Keratinocyte (primary cell): ENCODE data around the gene RNF115. TPM values are rescaled to one million over a fixed set of nuclear protein-coding genes. Genes with fewer than 3 reads are reported as not detected.
"Not testable (repeated sequence)": the region's sequence is repeated elsewhere in the genome, so short reads cannot be mapped to it uniquely, and the experiment has no call there.

ENCODE experiments used
- DNase-seq: peaks from one replicate; pipeline ENCODE4 v3.0.0-alpha.2; 2011; ENCODE audit warnings: low read depth, missing footprints, low spot score
- FAIRE-seq: peaks from 2 replicates; lab custom pipeline; 2011; peaks lifted over from hg19 to GRCh38; lab: Jason Lieb, UNC
- H2AFZ ChIP-seq: 2 replicates; pipeline ENCODE4 v1.6.0; 2012; ENCODE audit warnings: low read length, control low read depth, inconsistent platforms; ENCODE audit not compliant: control insufficient read depth
- H3K27ac ChIP-seq: 2 replicates; pipeline ENCODE4 v1.5.1; 2011; ENCODE audit warnings: low read length; ENCODE audit not compliant: control insufficient read depth, insufficient read depth
- H3K27me3 ChIP-seq: 3 replicates; pipeline ENCODE4 v1.6.0; 2011; ENCODE audit warnings: low read length; ENCODE audit not compliant: control insufficient read depth, insufficient read depth; ENCODE audit errors: extremely low read depth
- H3K36me3 ChIP-seq, 2 experiments: 2 replicates in 1 of 2; 3 replicates in 1 of 2; pipeline ENCODE4 v1.5.1; 2011; ENCODE audit warnings: low read length in 2 of 2, mild to moderate bottlenecking in 1 of 2; ENCODE audit not compliant: control insufficient read depth in 2 of 2, insufficient read depth in 2 of 2; ENCODE audit errors: extremely low read depth in 1 of 2
- H3K4me1 ChIP-seq: 3 replicates; pipeline ENCODE4 v1.5.1; 2011; ENCODE audit warnings: low read length; ENCODE audit not compliant: control insufficient read depth, insufficient read depth; ENCODE audit errors: extremely low read depth
- H3K4me2 ChIP-seq: 3 replicates; pipeline ENCODE4 v1.6.0; 2011; ENCODE audit warnings: low read depth, low read length; ENCODE audit not compliant: control insufficient read depth, insufficient read depth; ENCODE audit errors: extremely low read depth
- H3K4me3 ChIP-seq, 3 experiments: fragments of 200-600 bp in 1 of 3; sonication (generic) in 1 of 3; 2 replicates in 2 of 3; 3 replicates in 1 of 3; pipeline ENCODE4 v1.5.1; 2011 to 2016; ENCODE audit warnings: low read length in 3 of 3, mild to moderate bottlenecking in 3 of 3, control low read depth in 2 of 3, inconsistent platforms in 1 of 3, low read depth in 1 of 3, mixed read lengths in 1 of 3, mixed run types in 1 of 3, moderate library complexity in 1 of 3; ENCODE audit not compliant: control insufficient read depth in 2 of 3, insufficient read depth in 2 of 3; ENCODE audit errors: extremely low read depth in 1 of 3
- H3K79me2 ChIP-seq: 2 replicates; pipeline ENCODE4 v1.6.0; 2012; ENCODE audit warnings: low read length; ENCODE audit not compliant: control insufficient read depth, insufficient read depth
- H3K9ac ChIP-seq: 3 replicates; pipeline ENCODE4 v1.6.0; 2011; ENCODE audit warnings: low read length; ENCODE audit not compliant: control insufficient read depth, insufficient read depth; ENCODE audit errors: extremely low read depth
- H3K9me1 ChIP-seq: 3 replicates; pipeline ENCODE4 v1.6.0; 2011; ENCODE audit warnings: low read length; ENCODE audit not compliant: control insufficient read depth, insufficient read depth; ENCODE audit errors: extremely low read depth
- H3K9me3 ChIP-seq: 2 replicates; pipeline ENCODE4 v1.5.1; 2012; ENCODE audit warnings: low read depth, low read length; ENCODE audit not compliant: control insufficient read depth
- H4K20me1 ChIP-seq: 3 replicates; pipeline ENCODE4 v1.6.0; 2011; ENCODE audit warnings: low read length; ENCODE audit not compliant: control insufficient read depth, insufficient read depth; ENCODE audit errors: extremely low read depth
- EZH2 ChIP-seq: IDR thresholded peaks from one replicate; pipeline ENCODE4 v1.6.1; 2012; ENCODE audit warnings: inconsistent platforms, mild to moderate bottlenecking, low read length, moderate library complexity
- dilution Hi-C: fragments of 300-500 bp; cut with MboI; formaldehyde crosslinking; loops from one replicate; pipeline ENCODE4 v1.7.0; 2020; ENCODE audit warnings: low sequenced_read_pairs; ENCODE audit not compliant: extremely low pct_ligation_motif_present
- polyA plus RNA-seq, 5 experiments: library from polyadenylated mRNA; depleted of rRNA in 3 of 5; stranded (reverse) in 3 of 5; stranded (forward) in 1 of 5; unstranded in 1 of 5; fragments of >200 nt; gene quantifications; 1 replicate in 1 of 5; 2 replicates in 3 of 5; 3 replicates in 1 of 5; pipeline versions ENCODE4 v1.2.1 to v1.2.3, GENCODE V29; 2011 to 2012; ENCODE audit warnings: missing spikeins in 2 of 5, low read depth in 1 of 5, low replicate concordance in 1 of 5
- TF ChIP-seq, protein P1 (sequence below), 3 experiments: IDR thresholded peaks in 1 of 3; conservative IDR thresholded peaks in 1 of 3; optimal IDR thresholded peaks in 1 of 3; 2 replicates in 2 of 3; 3 replicates in 1 of 3; pipeline versions ENCODE3 to v1.5.1; 2011; ENCODE audit warnings: low read length in 3 of 3, mild to moderate bottlenecking in 3 of 3, moderate library complexity in 2 of 3, control low read depth in 1 of 3, inconsistent platforms in 1 of 3; ENCODE audit not compliant: insufficient read depth in 2 of 3; ENCODE audit errors: extremely low read depth in 1 of 3

The RNF115 gene
- polyA plus RNA-seq, 1 donor (not counting 4 experiments of a cell fraction or from before 2014, with no cell fraction given) = 10.1 TPM

DNA sequence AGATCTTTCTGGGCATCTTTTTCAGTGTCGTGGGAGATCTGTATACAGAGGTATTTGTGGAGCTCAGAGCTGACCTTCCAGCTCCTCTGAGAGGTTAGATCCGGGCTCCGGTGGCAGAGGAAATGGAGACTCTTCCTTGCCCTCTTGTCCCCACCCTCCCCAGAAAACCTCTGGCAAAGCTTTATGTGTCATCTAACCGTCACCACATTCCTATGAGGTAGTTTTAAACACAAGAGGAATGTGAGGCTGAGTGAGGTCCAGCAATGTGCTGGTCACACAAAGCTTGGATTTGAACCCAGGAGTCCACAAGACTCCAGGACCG lies 103.4 kb downstream of the RNF115 start:
- FAIRE-seq = peak; percentile 86
- H3K4me2 ChIP-seq = peak overlapping the region; percentile 90

DNA sequence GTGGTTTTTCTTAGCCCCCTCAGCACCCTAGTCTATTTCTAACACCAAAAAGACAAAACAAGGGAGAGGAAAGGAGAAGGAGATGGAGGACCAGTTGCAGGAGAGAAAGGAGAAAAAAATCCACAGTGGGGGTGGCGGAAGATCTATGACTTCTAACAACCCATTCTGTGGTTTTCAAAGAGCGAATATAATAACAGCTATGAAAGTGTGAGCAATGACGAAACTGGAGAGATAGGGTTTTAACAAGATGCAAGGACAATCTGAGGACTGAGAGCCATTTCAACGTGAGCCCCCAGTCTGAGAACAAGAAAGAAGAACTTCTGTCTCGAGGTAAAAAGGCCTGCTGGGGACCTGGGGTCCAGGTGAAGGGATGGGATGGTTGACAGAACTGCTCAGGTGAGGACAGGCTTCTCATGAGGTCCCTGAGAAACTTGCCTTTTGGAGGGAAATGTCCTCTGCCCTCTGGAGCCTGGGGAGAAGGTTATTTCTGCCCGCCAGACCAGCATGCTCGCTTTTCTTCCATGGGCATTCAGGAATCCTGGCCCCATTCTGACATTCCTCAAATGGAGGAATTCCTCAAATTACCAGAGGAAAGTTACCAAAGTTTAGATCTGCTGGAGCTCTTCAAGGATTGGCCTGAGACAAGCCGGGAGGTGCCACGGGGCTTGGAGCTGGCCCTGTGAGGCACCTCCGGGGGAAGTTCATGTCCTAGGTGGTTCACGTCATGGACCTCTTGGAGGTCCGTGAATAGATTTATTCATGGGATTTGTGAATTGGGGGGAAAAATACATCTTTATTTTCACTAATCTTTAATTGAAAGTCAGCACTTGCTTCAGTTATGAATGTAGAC lies 104.4 kb downstream of the RNF115 start, which contains the start of gene CD160:
Gene CD160 (plus strand): TSS at position 270 of the 850 bp plus-strand sequence. CDS start 8,829 bp downstream, outside the sequence.
- FAIRE-seq (no peak), DNase-seq (no peak)
- H3K27me3 ChIP-seq = no peaks in the 10 kb centered on the region
- H4K20me1 ChIP-seq = no peaks in the 10 kb centered on the region
- no peaks in the 10 kb centered on the region for H3K79me2 ChIP-seq
- no peaks in the 10 kb centered on the region for H3K9me3 ChIP-seq
- H3K4me1 ChIP-seq = peaks cover 14% of the 10 kb centered on the region
- no peaks in the 10 kb centered on the region for H3K36me3 ChIP-seq
- dilution Hi-C loops = no loop called here
- H3K4me2 ChIP-seq = peak within 1 kb of the TSS; percentile 90
- H3K9me1 ChIP-seq = no peaks in the 10 kb centered on the region
- H3K9ac ChIP-seq = peak within 1 kb of the TSS; percentile 15
- H3K4me3 ChIP-seq = no peak within 1 kb of the TSS
- peak within 1 kb of the TSS; percentile 14 for H3K27ac ChIP-seq
- TF ChIP-seq EZH2 = no peak
- peak within 1 kb of the TSS; percentile 86 for H2AFZ ChIP-seq

More for the DNA sequence above, 103.4 kb downstream of the RNF115 start:
- peak overlapping the region; percentile 86 for H2AFZ ChIP-seq
- no peaks in the 10 kb centered on the region for H4K20me1 ChIP-seq
- peak overlapping the region; percentile 73 for H3K9ac ChIP-seq
- peaks cover 14% of the 10 kb centered on the region for H3K4me1 ChIP-seq
- TF ChIP-seq, protein P1, sequence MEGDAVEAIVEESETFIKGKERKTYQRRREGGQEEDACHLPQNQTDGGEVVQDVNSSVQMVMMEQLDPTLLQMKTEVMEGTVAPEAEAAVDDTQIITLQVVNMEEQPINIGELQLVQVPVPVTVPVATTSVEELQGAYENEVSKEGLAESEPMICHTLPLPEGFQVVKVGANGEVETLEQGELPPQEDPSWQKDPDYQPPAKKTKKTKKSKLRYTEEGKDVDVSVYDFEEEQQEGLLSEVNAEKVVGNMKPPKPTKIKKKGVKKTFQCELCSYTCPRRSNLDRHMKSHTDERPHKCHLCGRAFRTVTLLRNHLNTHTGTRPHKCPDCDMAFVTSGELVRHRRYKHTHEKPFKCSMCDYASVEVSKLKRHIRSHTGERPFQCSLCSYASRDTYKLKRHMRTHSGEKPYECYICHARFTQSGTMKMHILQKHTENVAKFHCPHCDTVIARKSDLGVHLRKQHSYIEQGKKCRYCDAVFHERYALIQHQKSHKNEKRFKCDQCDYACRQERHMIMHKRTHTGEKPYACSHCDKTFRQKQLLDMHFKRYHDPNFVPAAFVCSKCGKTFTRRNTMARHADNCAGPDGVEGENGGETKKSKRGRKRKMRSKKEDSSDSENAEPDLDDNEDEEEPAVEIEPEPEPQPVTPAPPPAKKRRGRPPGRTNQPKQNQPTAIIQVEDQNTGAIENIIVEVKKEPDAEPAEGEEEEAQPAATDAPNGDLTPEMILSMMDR (optimal IDR thresholded peaks at IDR 0.05 in 1 of 3, IDR thresholded peaks at IDR 0.05 in 1 of 3, conservative IDR thresholded peaks at IDR 0.05 in 1 of 3; ENCODE audit: extremely low read depth in 1 of 3, insufficient read depth in 2 of 3, low read length in 3 of 3) = no peak
- no peak for TF ChIP-seq EZH2
- peak overlapping the region; percentile 25 for H3K27ac ChIP-seq
- H3K36me3 ChIP-seq = no peaks in the 10 kb centered on the region
- H3K79me2 ChIP-seq = no peaks in the 10 kb centered on the region
- no peaks in the 10 kb centered on the region for H3K9me1 ChIP-seq
- peak; percentile 49 for DNase-seq
- no peaks in the 10 kb centered on the region for H3K27me3 ChIP-seq
- peak overlapping the region in 1 of 3 experiments; percentile 72 for H3K4me3 ChIP-seq
- dilution Hi-C loops = no loop called here
- no peaks in the 10 kb centered on the region for H3K9me3 ChIP-seq

DNA sequence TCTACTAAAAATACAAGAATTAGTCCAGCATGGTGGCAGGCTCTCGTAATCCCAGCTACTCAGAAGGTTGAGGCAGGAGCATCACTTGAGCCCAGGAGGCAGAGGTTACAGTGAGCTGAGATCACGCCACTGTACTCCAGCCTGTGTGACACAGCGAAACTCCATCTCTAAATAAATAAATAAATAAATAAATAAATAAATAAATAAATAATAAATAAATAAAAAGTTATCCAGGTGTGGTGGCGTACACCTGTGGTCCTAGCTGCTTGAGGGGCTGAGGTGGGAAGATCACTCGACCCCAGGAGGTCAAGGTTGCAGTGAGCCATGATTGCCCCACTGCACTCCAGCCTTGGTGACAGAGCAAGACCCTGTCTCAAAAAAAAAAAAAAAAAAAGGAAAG lies 105.4 kb downstream of the RNF115 start:
- H3K4me3 ChIP-seq, DNase-seq, H3K4me2 ChIP-seq, H2AFZ ChIP-seq, H3K27ac ChIP-seq, H3K9me3 ChIP-seq, H4K20me1 ChIP-seq, H3K36me3 ChIP-seq, FAIRE-seq, H3K27me3 ChIP-seq, H3K9me1 ChIP-seq, H3K79me2 ChIP-seq, H3K9ac ChIP-seq, dilution Hi-C loops: not testable (repeated sequence)
- H3K4me1 ChIP-seq = peaks cover 14% of the 10 kb centered on the region
